Esophagus muscularis mucosa (tissue), 4 donors: Measurements from ENCODE around the gene ACTN4.

Source experiments
- CTCF ChIP-seq, 3 experiments: fragments of 200-600 bp in 2 of 3; fragments of 450-650 bp in 1 of 3; sonication (generic) in 2 of 3; IDR thresholded peaks; one replicate each; pipeline ENCODE4 v1.5.1; 2017 to 2019; ENCODE audit warnings: antibody characterized with exemption in 3 of 3, mild to moderate bottlenecking in 2 of 3, moderate library complexity in 1 of 3
- EP300 ChIP-seq: sonication (generic); formaldehyde crosslinking; IDR thresholded peaks from one replicate; pipeline ENCODE4 v1.6.1; 2017; ENCODE audit warnings: antibody characterized with exemption
- POLR2A ChIP-seq: fragments of 450-650 bp; IDR thresholded peaks from one replicate; pipeline ENCODE4 v1.6.1; 2017; ENCODE audit warnings: antibody characterized with exemption, moderate library complexity, mild to moderate bottlenecking, low read depth
- POLR2AphosphoS5 ChIP-seq, 2 donors: sonication (generic); formaldehyde crosslinking; IDR thresholded peaks; one replicate each; pipeline ENCODE4 v1.6.1; 2017; ENCODE audit warnings: antibody characterized with exemption in 2 of 2

GRCh38 chr19:38691938-38692457 is 44.5 kb downstream of the ACTN4 start:
- TF ChIP-seq POLR2AphosphoS5 (IDR thresholded peaks at IDR 0.05): peak; percentile 87 to 96
- TF ChIP-seq POLR2A: no peak
- no peak for TF ChIP-seq CTCF (IDR thresholded peaks at IDR 0.05)
- TF ChIP-seq EP300: peak; percentile 84
